Measurements from ENCODE around the gene KLHL14. TPM values are rescaled to one million over a fixed set of nuclear protein-coding genes. Genes with fewer than 3 reads are reported as not detected.

The KLHL14 gene
- total RNA-seq, 2 donors from 2014 or later: 0.41 to 3.0 TPM

DNA sequence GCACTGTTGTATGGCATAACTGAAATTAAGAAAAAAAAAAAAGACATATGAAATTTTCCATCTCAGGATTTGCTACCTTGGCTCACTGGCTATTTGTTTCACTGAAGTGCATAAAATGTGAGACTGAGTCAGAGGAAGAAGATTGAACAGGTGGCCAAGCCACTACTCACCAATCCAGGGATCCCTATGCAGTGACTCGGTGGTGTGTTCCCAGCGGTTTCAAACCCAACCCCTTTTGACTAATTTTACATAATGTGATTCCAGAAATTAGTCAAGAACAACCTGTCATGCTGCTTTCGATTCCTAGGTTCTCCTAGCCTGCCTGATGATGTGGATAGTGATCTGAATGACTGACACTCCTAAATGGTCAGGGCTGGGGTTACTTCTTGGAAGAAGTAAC, 77.3 kb downstream of the KLHL14 start:
- Histone ChIP-seq H3K9me3 (no peaks in the 10 kb centered on the region), H3K27ac (no peak overlapping the region), H3K27me3 (replicated peaks; ENCODE audit: insufficient read depth) (no peaks in the 10 kb centered on the region), H3K36me3 (no peaks in the 10 kb centered on the region), H3K4me1 (replicated peaks) (no peaks in the 10 kb centered on the region), H3K4me3 (no peak overlapping the region)
- intact Hi-C loops (cut with DNase I): no loop called here
- no peak for TF ChIP-seq POLR2A (IDR thresholded peaks at IDR 0.05)
- TF ChIP-seq, protein P1, sequence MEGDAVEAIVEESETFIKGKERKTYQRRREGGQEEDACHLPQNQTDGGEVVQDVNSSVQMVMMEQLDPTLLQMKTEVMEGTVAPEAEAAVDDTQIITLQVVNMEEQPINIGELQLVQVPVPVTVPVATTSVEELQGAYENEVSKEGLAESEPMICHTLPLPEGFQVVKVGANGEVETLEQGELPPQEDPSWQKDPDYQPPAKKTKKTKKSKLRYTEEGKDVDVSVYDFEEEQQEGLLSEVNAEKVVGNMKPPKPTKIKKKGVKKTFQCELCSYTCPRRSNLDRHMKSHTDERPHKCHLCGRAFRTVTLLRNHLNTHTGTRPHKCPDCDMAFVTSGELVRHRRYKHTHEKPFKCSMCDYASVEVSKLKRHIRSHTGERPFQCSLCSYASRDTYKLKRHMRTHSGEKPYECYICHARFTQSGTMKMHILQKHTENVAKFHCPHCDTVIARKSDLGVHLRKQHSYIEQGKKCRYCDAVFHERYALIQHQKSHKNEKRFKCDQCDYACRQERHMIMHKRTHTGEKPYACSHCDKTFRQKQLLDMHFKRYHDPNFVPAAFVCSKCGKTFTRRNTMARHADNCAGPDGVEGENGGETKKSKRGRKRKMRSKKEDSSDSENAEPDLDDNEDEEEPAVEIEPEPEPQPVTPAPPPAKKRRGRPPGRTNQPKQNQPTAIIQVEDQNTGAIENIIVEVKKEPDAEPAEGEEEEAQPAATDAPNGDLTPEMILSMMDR (IDR thresholded peaks at IDR 0.05): no peak
- 89% methylated on average over 3 of the region's 3 CpGs for WGBS
- DNase-seq (ENCODE audit: low spot score): no peak

DNA sequence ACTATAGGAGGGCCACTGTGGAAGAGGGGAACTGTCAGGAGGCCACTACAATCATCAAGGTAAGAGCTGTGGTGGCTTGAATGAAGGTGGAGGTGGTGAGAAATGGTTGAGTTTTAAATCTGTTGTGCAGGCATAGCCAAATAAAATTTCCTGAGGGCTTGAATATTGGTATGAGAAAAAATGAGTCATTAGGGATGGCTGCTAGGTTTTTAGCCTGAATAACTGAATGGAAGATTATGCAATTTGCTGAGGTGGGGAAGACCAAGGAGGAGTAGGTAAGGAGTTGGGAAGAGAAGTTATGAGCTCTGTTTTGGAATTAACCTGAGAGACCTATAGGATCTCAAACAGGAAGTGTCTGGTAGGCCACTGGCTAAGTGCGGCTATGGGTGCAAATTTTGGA, 84.0 kb downstream of the KLHL14 start:
- H3K27me3 ChIP-seq (replicated peaks; ENCODE audit: insufficient read depth): no peaks in the 10 kb centered on the region
- TF ChIP-seq, protein P1 (IDR thresholded peaks at IDR 0.05): no peak
- TF ChIP-seq POLR2AphosphoS5 (IDR thresholded peaks at IDR 0.05): no peak
- 96% methylated on average over 1 of the region's 1 CpG for WGBS
- intact Hi-C loops (cut with DNase I): no loop called here
- no peak overlapping the region for H3K27ac ChIP-seq
- no peak overlapping the region for H3K4me3 ChIP-seq
- no peaks in the 10 kb centered on the region for H3K4me1 ChIP-seq (replicated peaks)
- no peaks in the 10 kb centered on the region for H3K36me3 ChIP-seq
- DNase-seq (ENCODE audit: low spot score): no peak
- no peaks in the 10 kb centered on the region for H3K9me3 ChIP-seq

DNA sequence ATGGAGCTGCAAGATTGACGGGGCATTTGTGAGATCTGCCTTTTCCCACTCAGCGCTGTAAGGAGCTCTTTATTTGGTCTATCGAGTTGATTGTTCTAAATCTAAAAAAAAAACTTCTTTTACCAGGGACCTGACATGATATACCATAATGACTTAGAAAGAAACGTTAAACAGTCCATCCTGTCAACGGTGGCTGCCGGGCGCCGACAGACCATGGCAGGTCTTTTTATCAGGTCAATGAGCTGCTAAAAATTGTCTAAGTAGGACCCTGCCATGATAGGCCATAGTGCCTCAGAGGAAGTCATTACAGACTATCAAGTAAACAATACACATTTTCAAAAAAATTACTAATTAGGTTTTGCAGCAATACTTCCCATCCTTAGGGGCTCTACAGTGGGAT, 87.9 kb downstream of the KLHL14 start:
- no peak for TF ChIP-seq POLR2A (IDR thresholded peaks at IDR 0.05)
- TF ChIP-seq POLR2AphosphoS5 (IDR thresholded peaks at IDR 0.05): no peak
- TF ChIP-seq, protein P1 (IDR thresholded peaks at IDR 0.05): no peak
- Histone ChIP-seq H3K9me3 (no peaks in the 10 kb centered on the region), H3K4me1 (replicated peaks) (no peaks in the 10 kb centered on the region), H3K36me3 (no peaks in the 10 kb centered on the region), H3K4me3 (no peak overlapping the region), H3K27ac (no peak overlapping the region), H3K27me3 (replicated peaks; ENCODE audit: insufficient read depth) (no peaks in the 10 kb centered on the region)
- WGBS: 90% methylated on average over 8 of the region's 8 CpGs
- intact Hi-C loops (cut with DNase I): no loop called here
- DNase-seq (ENCODE audit: low spot score): no peak

DNA sequence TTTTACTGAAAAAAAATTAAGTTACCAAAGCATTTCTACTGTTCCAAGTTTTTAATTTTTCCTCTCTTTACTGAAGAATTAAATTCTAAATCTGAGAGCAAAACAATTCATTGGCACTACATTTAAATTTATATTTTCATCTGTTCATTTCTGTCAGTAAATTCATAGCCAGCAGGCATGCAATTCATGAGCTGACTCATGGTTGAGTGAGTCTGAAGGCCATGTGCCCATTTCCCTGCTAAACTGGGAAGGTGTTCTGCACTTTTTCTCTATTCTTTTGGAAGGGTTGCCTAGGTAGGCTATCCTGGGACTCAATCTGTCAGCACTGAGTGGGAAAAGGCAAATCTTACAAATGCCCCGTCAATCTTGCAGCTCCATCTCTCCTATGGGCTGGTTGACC, 88.7 kb downstream of the KLHL14 start:
- Histone ChIP-seq H3K27me3 (replicated peaks; ENCODE audit: insufficient read depth) (no peaks in the 10 kb centered on the region), H3K4me1 (replicated peaks) (no peaks in the 10 kb centered on the region), H3K9me3 (no peaks in the 10 kb centered on the region), H3K4me3 (no peak overlapping the region), H3K27ac (no peak overlapping the region), H3K36me3 (no peaks in the 10 kb centered on the region)
- TF ChIP-seq POLR2A (IDR thresholded peaks at IDR 0.05): no peak
- no peak for TF ChIP-seq POLR2AphosphoS5 (IDR thresholded peaks at IDR 0.05)
- TF ChIP-seq, protein P1 (IDR thresholded peaks at IDR 0.05): no peak
- WGBS: 96% methylated on average over 1 of the region's 1 CpG
- intact Hi-C loops (cut with DNase I): no loop called here
- DNase-seq (ENCODE audit: low spot score): no peak

DNA sequence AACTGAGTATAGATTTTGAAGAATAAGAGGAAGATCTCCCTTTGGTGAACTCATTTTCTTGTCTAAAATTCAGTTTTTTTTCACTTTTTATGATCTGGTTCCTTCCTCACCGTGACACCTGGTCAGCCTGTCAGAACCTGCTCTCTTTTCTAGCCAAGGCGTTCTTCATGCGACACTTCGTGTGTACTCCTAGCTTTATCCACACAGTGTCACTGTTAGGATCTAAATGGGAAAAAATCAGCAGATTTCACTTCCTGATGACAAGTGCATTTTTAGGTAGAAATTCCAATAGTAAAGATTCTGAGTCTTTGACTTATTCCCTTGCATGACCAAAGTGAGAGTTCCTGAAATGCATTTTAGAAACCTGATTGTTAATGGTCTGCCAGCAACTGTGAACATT, 89.8 kb downstream of the KLHL14 start:
- Histone ChIP-seq H3K9me3 (no peaks in the 10 kb centered on the region), H3K36me3 (no peaks in the 10 kb centered on the region), H3K27me3 (replicated peaks; ENCODE audit: insufficient read depth) (no peaks in the 10 kb centered on the region), H3K4me1 (replicated peaks) (no peaks in the 10 kb centered on the region), H3K27ac (no peak overlapping the region), H3K4me3 (no peak overlapping the region)
- intact Hi-C loops (cut with DNase I): no loop called here
- DNase-seq (ENCODE audit: low spot score): no peak
- WGBS: 39% methylated on average over 4 of the region's 4 CpGs
- TF ChIP-seq POLR2A (IDR thresholded peaks at IDR 0.05) (no peak), POLR2AphosphoS5 (IDR thresholded peaks at IDR 0.05) (no peak)
- TF ChIP-seq, protein P1 (IDR thresholded peaks at IDR 0.05): no peak
